ENCODE results near the gene NUDCD3. TPM values are rescaled to one million over a fixed set of nuclear protein-coding genes. Genes with fewer than 3 reads are reported as not detected.

NUDCD3 gene
- total RNA-seq, 4 donors from 2014 or later = 44.7 to 57.3 (median 49.7) TPM

DNA sequence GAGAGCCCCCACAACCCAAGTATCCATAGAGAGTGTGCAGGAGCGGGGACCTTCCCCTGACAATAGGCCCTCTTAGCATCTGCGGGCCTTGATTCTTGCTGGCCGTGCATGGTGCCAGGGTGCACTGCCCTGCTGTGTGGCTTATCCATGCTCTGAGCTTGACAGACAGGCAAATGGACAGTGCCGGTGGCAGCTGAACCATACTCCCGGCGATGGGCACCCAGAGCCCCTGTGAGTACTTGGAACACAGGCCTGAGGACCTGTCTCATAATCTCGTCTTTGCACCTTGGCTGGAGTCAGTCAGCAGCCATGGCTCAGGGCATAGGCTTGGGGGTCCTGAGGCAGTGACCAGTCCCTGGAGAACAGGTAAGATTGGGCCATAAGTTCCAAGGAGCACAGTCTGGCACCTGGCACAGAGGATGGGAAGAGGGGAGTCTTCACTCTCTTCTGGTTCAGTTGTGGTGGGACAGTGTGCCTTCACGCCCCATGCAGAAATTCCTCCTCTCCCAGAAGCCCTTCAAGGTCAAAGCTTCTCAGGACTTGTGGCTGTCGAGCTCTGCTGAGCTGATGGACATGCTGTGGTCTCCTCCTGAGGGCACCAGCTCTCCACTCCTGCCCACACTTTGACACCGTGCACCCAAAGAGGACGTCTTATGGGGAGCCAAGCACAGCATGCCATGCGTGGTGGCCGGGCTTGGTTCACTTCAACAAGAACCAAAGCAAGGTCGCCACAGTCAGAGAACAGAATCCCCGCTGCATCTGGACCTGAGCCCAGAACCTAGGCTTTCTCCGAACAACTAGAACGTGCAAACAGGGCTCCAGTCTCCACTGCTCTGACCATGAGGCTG is 105.6 kb downstream of the NUDCD3 start:
- no peak for DNase-seq (ENCODE audit: low spot score in 2 of 2)
- H3K27ac ChIP-seq = no peak overlapping the region
- no peak for TF ChIP-seq POLR2A (IDR thresholded peaks at IDR 0.05)
- H3K27me3 ChIP-seq = no peaks in the 10 kb centered on the region
- WGBS, 2 donors = 86 to 88% methylated on average over 17 of the region's 17 CpGs
- peaks cover 0 to 18% (median 3%) of the 10 kb centered on the region in 4 donors for H3K4me1 ChIP-seq
- H3K4me3 ChIP-seq = no peak overlapping the region
- no peaks in the 10 kb centered on the region for H3K9me3 ChIP-seq
- H3K36me3 ChIP-seq = peaks cover 0 to 90% (median 7%) of the 10 kb centered on the region in 3 donors

GRCh38 chr7:44383566-44383965 is 106.9 kb downstream of the NUDCD3 start:
- Histone ChIP-seq H3K27ac (no peak overlapping the region), H3K27me3 (no peaks in the 10 kb centered on the region), H3K36me3 (peaks cover 0 to 78% (median 2%) of the 10 kb centered on the region in 3 donors), H3K4me1 (peaks cover 0 to 23% (median 6%) of the 10 kb centered on the region in 4 donors), H3K9me3 (no peaks in the 10 kb centered on the region), H3K4me3 (no peak overlapping the region)
- 79 to 86% methylated on average over 11 of the region's 11 CpGs for WGBS, 2 donors
- TF ChIP-seq CTCF (IDR thresholded peaks at IDR 0.05) = no peak
- TF ChIP-seq EP300 (IDR thresholded peaks at IDR 0.05) = no peak
- TF ChIP-seq POLR2A (IDR thresholded peaks at IDR 0.05) = no peak
- DNase-seq (ENCODE audit: low spot score in 2 of 2) = no peak

GRCh38 chr7:44382459-44383265 is 107.8 kb downstream of the NUDCD3 start:
- peaks cover 0 to 69% (median 0%) of the 10 kb centered on the region in 3 donors for H3K36me3 ChIP-seq
- 58 to 67% methylated on average over 10 to 13 of the region's 13 CpGs for WGBS, 2 donors
- no peaks in the 10 kb centered on the region for H3K9me3 ChIP-seq
- H3K27ac ChIP-seq = peak overlapping the region in 2 of 4 donors; percentile 12 to 19
- TF ChIP-seq POLR2A (IDR thresholded peaks at IDR 0.05) (no peak), CTCF (IDR thresholded peaks at IDR 0.05) (no peak), EP300 (IDR thresholded peaks at IDR 0.05) (no peak)
- H3K4me3 ChIP-seq = no peak overlapping the region
- peaks cover 0 to 32% (median 11%) of the 10 kb centered on the region in 4 donors for H3K4me1 ChIP-seq
- no peaks in the 10 kb centered on the region for H3K27me3 ChIP-seq
- DNase-seq (ENCODE audit: low spot score in 2 of 2) = no peak

DNA sequence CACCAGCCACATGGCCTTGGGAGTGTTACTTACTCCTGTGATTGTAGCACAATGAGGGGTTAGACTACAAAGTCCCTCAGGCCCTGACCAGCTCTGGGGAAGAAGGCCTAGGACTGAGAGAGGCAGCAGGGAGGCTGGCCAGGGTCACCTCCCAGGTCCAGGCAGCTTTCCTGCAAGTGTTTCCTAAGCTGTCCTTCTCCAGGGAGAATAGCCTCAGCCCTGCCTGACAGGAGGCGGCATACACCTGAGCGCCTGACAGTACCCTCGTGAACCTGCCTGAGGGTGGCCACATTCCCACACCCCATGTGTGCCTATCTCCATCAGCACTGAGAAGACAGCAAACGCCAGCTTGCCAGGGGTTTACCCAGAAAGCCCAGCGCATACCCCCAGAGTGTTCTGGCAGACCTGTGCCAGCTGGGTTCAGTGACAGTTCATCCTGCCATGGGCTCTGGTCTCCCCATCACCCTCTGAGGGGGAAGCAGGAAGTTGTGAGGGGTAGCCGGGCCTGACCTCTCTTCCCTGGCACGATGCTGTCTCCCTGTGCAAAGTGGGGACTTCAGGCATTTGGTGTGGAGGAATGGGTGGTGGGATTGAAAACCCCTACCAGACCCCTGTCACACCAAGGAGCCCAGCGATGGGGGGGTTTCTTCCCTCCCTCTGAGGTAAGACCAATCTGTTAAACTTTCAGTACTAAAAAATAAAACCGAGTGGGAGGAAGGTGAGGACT is 108.8 kb downstream of the NUDCD3 start:
- Histone ChIP-seq H3K27me3 (no peaks in the 10 kb centered on the region), H3K27ac (peak overlapping the region in 1 of 4 donors; percentile 19), H3K4me3 (no peak overlapping the region), H3K9me3 (no peaks in the 10 kb centered on the region), H3K4me1 (peaks cover 0 to 35% (median 12%) of the 10 kb centered on the region in 4 donors), H3K36me3 (peaks cover 0 to 59% (median 0%) of the 10 kb centered on the region in 3 donors)
- peak in 1 of 2 donors; percentile 2 for DNase-seq (ENCODE audit: low spot score in 2 of 2)
- WGBS, 2 donors = 87% methylated on average over 7 to 9 of the region's 9 CpGs
- TF ChIP-seq POLR2A (IDR thresholded peaks at IDR 0.05) (no peak), EP300 (IDR thresholded peaks at IDR 0.05) (no peak), CTCF (IDR thresholded peaks at IDR 0.05) (no peak)

DNA sequence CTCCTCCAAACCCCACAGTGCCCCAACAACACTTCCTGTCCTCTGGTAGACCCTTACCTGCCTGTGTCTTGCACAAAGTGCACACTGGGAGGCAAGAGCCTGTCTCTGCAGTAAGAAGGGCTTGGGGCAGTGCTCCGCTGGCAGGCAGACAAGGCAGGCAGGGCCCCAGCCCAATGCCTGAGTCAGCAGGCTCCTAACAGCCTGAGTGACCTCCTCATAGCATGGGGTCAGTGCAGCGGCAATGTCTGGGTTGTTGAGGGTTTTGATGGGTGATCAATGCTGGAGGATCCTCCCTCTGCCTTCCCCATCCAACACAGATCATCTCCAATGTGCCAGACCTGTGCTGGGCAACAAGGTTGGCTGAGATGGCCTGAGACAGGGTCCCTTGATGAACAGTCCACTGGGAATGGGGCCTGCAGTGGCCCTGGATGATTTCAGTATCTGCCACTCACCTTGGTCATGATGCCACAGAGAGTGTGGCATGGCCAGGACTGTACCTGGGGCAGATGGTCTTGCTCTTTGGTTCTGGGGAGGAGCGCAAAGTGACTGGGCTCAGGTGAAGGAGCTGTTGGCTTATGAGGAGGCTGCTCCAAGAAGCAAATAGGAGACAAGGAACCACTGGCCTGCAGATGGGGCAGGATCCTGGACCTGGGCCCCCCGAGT is 109.5 kb downstream of the NUDCD3 start:
- WGBS, 2 donors = 66 to 79% methylated on average over 3 to 4 of the region's 4 CpGs
- DNase-seq (ENCODE audit: low spot score in 2 of 2) = no peak
- H3K9me3 ChIP-seq = no peaks in the 10 kb centered on the region
- H3K4me1 ChIP-seq = peaks cover 0 to 35% (median 12%) of the 10 kb centered on the region in 4 donors
- H3K27ac ChIP-seq = no peak overlapping the region
- H3K36me3 ChIP-seq = peaks cover 0 to 52% (median 0%) of the 10 kb centered on the region in 3 donors
- TF ChIP-seq EP300 (IDR thresholded peaks at IDR 0.05) (no peak), POLR2A (IDR thresholded peaks at IDR 0.05) (no peak), CTCF (IDR thresholded peaks at IDR 0.05) (no peak)
- H3K4me3 ChIP-seq = no peak overlapping the region
- no peaks in the 10 kb centered on the region for H3K27me3 ChIP-seq
